Lower leg skin (tissue), 3 donors: ENCODE measurements around the gene RAPGEFL1.

ENCODE experiments used
- CTCF ChIP-seq, 3 donors: fragments of 450-650 bp; IDR thresholded peaks; one replicate each; pipeline ENCODE4 v1.5.1; 2016; ENCODE audit warnings: antibody characterized with exemption in 3 of 3, mild to moderate bottlenecking in 3 of 3, moderate library complexity in 2 of 3
- POLR2A ChIP-seq, 2 donors: fragments of 450-650 bp; IDR thresholded peaks; one replicate each; pipeline ENCODE4 v1.6.1; 2016 to 2017; ENCODE audit warnings: antibody characterized with exemption in 2 of 2, mild to moderate bottlenecking in 1 of 2, moderate library complexity in 1 of 2

GRCh38 chr17:40171750-40172149 lies 5.5 kb upstream of the RAPGEFL1 start:
- no peak for TF ChIP-seq CTCF (IDR thresholded peaks at IDR 0.05)
- TF ChIP-seq POLR2A (IDR thresholded peaks at IDR 0.05) = no peak
